DOHH2 (cell line): ENCODE results near the gene CCDC85A.

Experiments used
- CTCF ChIP-seq: fragments of 200-600 bp; sonication (generic); IDR thresholded peaks from one replicate; pipeline ENCODE4 v1.5.1; 2014; ENCODE audit warnings: antibody characterized with exemption, mild to moderate bottlenecking, low read depth, low read length; ENCODE audit not compliant: poor library complexity, severe bottlenecking
- EZH2phosphoT487 ChIP-seq: fragments of 200-600 bp; sonication (generic); IDR thresholded peaks from 2 replicates; pipeline ENCODE4 v1.6.1; 2017; ENCODE audit warnings: borderline replicate concordance, mild to moderate bottlenecking, antibody characterized with exemption, low read length, moderate library complexity, mixed read lengths

- TF ChIP-seq CTCF (no peak), EZH2phosphoT487 (no peak)
Measured at GRCh38 chr2:56209701-56210100, 25.9 kb downstream of the CCDC85A start.
